ENCODE data around the gene PIGQ.

Gene PIGQ

DNA sequence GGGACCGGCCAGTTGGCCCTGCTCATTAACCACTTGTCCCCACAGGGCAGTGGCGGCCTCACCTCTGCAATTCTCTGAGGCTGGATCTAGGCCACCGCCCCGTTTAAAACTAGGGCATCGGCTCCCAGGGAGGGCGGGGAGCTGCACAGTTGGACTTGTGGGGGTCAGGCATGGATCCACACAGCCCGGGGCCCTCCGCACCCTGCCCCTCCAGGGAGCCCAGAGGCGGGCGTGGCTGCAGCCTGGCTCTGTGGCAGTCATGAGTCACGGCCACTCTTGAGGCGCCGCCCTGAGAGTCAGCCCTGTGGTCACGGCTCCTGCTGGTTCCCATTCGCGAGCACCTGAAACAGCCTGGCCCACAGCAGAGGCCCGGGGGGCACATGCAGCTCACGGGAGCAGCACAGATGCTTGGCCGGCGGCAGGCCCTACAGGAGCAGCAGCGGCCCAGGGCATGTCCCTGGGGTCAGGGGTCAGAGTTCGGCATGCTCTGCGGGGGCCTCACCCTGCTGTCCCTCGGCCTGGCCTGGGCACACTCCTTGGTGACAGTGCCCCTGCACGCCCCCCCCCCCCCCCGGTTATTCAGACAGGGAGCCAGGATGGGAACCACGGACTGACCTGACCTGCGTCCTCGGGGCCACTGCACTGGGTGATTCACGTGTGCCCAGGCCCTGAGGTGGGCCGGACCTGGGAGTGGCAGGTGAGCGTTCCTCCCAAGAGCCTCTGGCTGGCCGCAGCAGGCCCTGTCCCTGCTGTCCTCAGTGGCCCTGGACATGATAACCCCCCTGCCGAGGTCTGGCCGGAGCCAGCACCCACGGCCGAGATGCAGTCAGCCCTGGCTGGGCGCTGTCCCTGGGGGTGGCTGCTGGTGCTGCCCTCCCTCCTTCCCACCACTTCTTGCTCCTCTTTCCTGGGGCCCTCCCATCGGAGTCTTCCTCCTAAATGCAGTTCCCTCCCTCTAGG, 34.0 kb upstream of the PIGQ start:
- Histone ChIP-seq H3K14ac (ENCODE audit: low read length) (peak overlapping the region; percentile 6), H2BK5ac (ENCODE audit: low read length) (no peak overlapping the region), H3K9me3 (replicated peaks in 1 of 2; ENCODE audit: control insufficient read depth in 2 of 2, insufficient read depth in 1 of 2, low read depth in 1 of 2, low read length in 2 of 2) (no peaks in the 10 kb centered on the region), H3K23ac (ENCODE audit: low read depth, low read length, poor library complexity) (peak overlapping the region; percentile 89), H3K4ac (ENCODE audit: low read length) (no peak overlapping the region), H2AK5ac (ENCODE audit: low read depth, low read length) (peak overlapping the region; percentile 37), H3K79me1 (ENCODE audit: low read depth, low read length) (peaks cover 37% of the 10 kb centered on the region), H3K27ac (replicated peaks; ENCODE audit: low read length) (no peak overlapping the region), H3K4me1 (ENCODE audit: control insufficient read depth in 2 of 2, insufficient read depth in 1 of 2, low read depth in 1 of 2, low read length in 2 of 2) (no peaks in the 10 kb centered on the region), H2BK15ac (ENCODE audit: low read length) (no peak overlapping the region), H3K36me3 (replicated peaks in 1 of 2; ENCODE audit: control insufficient read depth in 2 of 2, insufficient read depth in 2 of 2, low read length in 2 of 2) (peaks cover 3 to 11% of the 10 kb centered on the region in 2 donors), H3K18ac (ENCODE audit: low read length) (peak overlapping the region; percentile 48), H3K27me3 (ENCODE audit: control insufficient read depth in 3 of 3, insufficient read depth in 3 of 3, low read depth in 1 of 3, low read length in 3 of 3) (no peaks in the 10 kb centered on the region), H3K4me3 (ENCODE audit: low read length in 2 of 2) (no peak overlapping the region), H2BK120ac (ENCODE audit: low read depth, low read length) (no peak overlapping the region), H2AFZ (ENCODE audit: low read length) (no peak overlapping the region), H3K9ac (ENCODE audit: low read depth, low read length, poor library complexity) (no peak overlapping the region), H3K4me2 (ENCODE audit: insufficient read depth, low read length, poor library complexity, severe bottlenecking) (no peak overlapping the region), H4K8ac (ENCODE audit: low read depth, low read length) (no peak overlapping the region), H2BK12ac (ENCODE audit: low read length) (peak overlapping the region; percentile 41), H4K91ac (ENCODE audit: low read depth, low read length, poor library complexity) (no peak overlapping the region)
- WGBS, 2 donors (ENCODE audit: extremely low coverage in 2 of 2, insufficient read length in 2 of 2, insufficient replicate concordance in 1 of 2): no CpG with 5 or more reads among the region's 39 CpGs
- no peak for DNase-seq (ENCODE audit: low spot score)

DNA sequence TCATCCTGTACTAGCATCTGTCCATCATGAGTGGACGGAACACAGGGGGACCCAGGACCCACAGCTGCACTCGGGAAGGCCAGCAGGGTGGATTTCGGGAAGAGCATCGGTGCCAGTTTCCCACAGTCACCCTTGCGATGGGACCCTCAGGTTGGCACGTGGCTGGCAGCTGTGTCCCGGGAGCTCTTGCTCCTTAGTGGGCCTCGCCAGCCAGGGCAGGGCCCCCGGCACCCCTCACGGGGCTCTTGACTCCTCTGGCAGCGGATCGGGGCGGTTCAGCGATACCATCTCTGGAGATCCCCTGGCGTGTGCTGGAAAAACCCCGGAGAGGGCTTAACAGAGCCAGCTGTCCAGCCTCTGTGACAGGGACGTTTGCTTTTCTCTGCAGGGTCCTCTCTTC, 33.0 kb upstream of the PIGQ start:
- Histone ChIP-seq H3K9ac (ENCODE audit: low read depth, low read length, poor library complexity) (no peak overlapping the region), H2BK12ac (ENCODE audit: low read length) (no peak overlapping the region), H3K27me3 (ENCODE audit: control insufficient read depth in 3 of 3, insufficient read depth in 3 of 3, low read depth in 1 of 3, low read length in 3 of 3) (no peaks in the 10 kb centered on the region), H3K18ac (ENCODE audit: low read length) (no peak overlapping the region), H3K79me1 (ENCODE audit: low read depth, low read length) (peaks cover 41% of the 10 kb centered on the region), H3K27ac (replicated peaks; ENCODE audit: low read length) (no peak overlapping the region), H3K9me3 (replicated peaks in 1 of 2; ENCODE audit: control insufficient read depth in 2 of 2, insufficient read depth in 1 of 2, low read depth in 1 of 2, low read length in 2 of 2) (peaks cover 0 to 2% of the 10 kb centered on the region in 2 donors), H3K14ac (ENCODE audit: low read length) (no peak overlapping the region), H3K36me3 (replicated peaks in 1 of 2; ENCODE audit: control insufficient read depth in 2 of 2, insufficient read depth in 2 of 2, low read length in 2 of 2) (peaks cover 5 to 11% of the 10 kb centered on the region in 2 donors), H3K4me1 (ENCODE audit: control insufficient read depth in 2 of 2, insufficient read depth in 1 of 2, low read depth in 1 of 2, low read length in 2 of 2) (no peaks in the 10 kb centered on the region), H3K4ac (ENCODE audit: low read length) (no peak overlapping the region), H3K4me3 (ENCODE audit: low read length in 2 of 2) (no peak overlapping the region), H2BK120ac (ENCODE audit: low read depth, low read length) (no peak overlapping the region), H2BK15ac (ENCODE audit: low read length) (no peak overlapping the region), H2AK5ac (ENCODE audit: low read depth, low read length) (no peak overlapping the region), H2BK5ac (ENCODE audit: low read length) (no peak overlapping the region), H4K91ac (ENCODE audit: low read depth, low read length, poor library complexity) (no peak overlapping the region), H3K4me2 (ENCODE audit: insufficient read depth, low read length, poor library complexity, severe bottlenecking) (no peak overlapping the region), H3K23ac (ENCODE audit: low read depth, low read length, poor library complexity) (no peak overlapping the region), H2AFZ (ENCODE audit: low read length) (no peak overlapping the region), H4K8ac (ENCODE audit: low read depth, low read length) (no peak overlapping the region)
- no CpG with 5 or more reads among the region's 17 CpGs for WGBS, 2 donors (ENCODE audit: extremely low coverage in 2 of 2, insufficient read length in 2 of 2, insufficient replicate concordance in 1 of 2)
- no peak for DNase-seq (ENCODE audit: low spot score)

DNA sequence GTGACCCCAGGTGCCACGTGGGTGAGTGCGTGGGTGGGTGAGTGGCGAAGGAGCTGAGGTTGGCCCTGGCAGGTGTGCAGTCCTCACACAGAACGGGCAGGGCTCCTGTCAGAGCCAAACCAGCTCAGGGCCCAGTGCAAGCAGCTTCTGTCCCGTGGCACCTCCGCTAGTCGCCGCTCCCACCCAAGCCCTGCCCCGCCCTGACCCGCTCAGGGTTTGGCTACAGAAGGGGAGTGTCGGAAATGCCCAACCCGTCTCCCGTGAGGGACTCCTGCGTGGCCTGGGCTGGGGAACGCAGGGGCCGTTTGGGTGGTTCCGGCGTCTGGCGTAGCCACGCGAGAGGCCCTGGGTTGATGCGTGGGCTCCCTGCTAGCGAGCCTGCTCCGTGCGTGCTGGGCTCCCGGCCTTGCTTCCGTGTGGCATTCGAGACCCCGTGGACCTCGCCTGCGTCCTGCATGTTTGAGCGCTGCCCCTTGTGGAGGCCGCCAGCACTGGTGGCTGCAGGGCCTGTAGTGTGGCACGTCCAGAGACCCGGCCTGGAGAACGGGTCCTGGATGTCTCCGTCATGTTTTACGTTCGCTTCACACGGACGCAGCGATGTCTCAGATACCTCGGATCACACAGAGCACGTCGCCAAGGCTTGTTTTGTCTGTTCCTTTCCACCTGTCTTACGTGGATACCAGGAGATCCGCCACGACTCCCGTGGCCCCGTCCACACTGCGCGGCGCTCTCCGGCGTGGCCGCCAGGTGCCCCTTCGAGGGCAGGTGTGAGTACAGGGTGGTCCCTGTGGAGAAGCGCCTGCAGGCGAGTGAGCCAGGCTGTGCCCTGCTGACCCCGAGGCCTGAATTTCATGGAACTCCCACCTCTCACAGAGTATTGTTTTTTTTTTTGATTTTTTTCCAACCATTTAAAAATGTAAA, 32.1 kb upstream of the PIGQ start:
- Histone ChIP-seq H2AK5ac (ENCODE audit: low read depth, low read length) (no peak overlapping the region), H3K36me3 (replicated peaks in 1 of 2; ENCODE audit: control insufficient read depth in 2 of 2, insufficient read depth in 2 of 2, low read length in 2 of 2) (peaks cover 5 to 11% of the 10 kb centered on the region in 2 donors), H3K14ac (ENCODE audit: low read length) (peak overlapping the region; percentile 3), H4K8ac (ENCODE audit: low read depth, low read length) (no peak overlapping the region), H2BK5ac (ENCODE audit: low read length) (no peak overlapping the region), H3K4me1 (ENCODE audit: control insufficient read depth in 2 of 2, insufficient read depth in 1 of 2, low read depth in 1 of 2, low read length in 2 of 2) (no peaks in the 10 kb centered on the region), H3K27ac (replicated peaks; ENCODE audit: low read length) (no peak overlapping the region), H3K23ac (ENCODE audit: low read depth, low read length, poor library complexity) (peak overlapping the region; percentile 65), H3K9me3 (replicated peaks in 1 of 2; ENCODE audit: control insufficient read depth in 2 of 2, insufficient read depth in 1 of 2, low read depth in 1 of 2, low read length in 2 of 2) (peaks cover 0 to 2% of the 10 kb centered on the region in 2 donors), H2BK120ac (ENCODE audit: low read depth, low read length) (no peak overlapping the region), H3K4me3 (ENCODE audit: low read length in 2 of 2) (no peak overlapping the region), H3K27me3 (ENCODE audit: control insufficient read depth in 3 of 3, insufficient read depth in 3 of 3, low read depth in 1 of 3, low read length in 3 of 3) (no peaks in the 10 kb centered on the region), H3K4ac (ENCODE audit: low read length) (no peak overlapping the region), H3K79me1 (ENCODE audit: low read depth, low read length) (peaks cover 42% of the 10 kb centered on the region), H2BK15ac (ENCODE audit: low read length) (no peak overlapping the region), H3K9ac (ENCODE audit: low read depth, low read length, poor library complexity) (peak overlapping the region; percentile 27), H3K18ac (ENCODE audit: low read length) (peak overlapping the region; percentile 19), H3K4me2 (ENCODE audit: insufficient read depth, low read length, poor library complexity, severe bottlenecking) (no peak overlapping the region), H2AFZ (ENCODE audit: low read length) (no peak overlapping the region), H4K91ac (ENCODE audit: low read depth, low read length, poor library complexity) (no peak overlapping the region), H2BK12ac (ENCODE audit: low read length) (no peak overlapping the region)
- no peak for DNase-seq (ENCODE audit: low spot score)
- WGBS, 2 donors (ENCODE audit: extremely low coverage in 2 of 2, insufficient read length in 2 of 2, insufficient replicate concordance in 1 of 2): no CpG with 5 or more reads among the region's 60 CpGs
